Stimulated activated CD4-positive, alpha-beta T cell treated with anti-CD3 and anti-CD28 coated beads, Interleukin-1b, Interleukin-23, amount 100 ng/mL, for 48 hours (primary cell): ENCODE measurements around the gene MPHOSPH8.
"Not testable (repeated sequence)": the region's sequence is repeated elsewhere in the genome, so short reads cannot be mapped to it uniquely, and the experiment has no call there.

Source experiments
- DNase-seq: peaks from one replicate; pipeline ENCODE4 v3.0.0-alpha.2; 2020

The MPHOSPH8 gene

DNA sequence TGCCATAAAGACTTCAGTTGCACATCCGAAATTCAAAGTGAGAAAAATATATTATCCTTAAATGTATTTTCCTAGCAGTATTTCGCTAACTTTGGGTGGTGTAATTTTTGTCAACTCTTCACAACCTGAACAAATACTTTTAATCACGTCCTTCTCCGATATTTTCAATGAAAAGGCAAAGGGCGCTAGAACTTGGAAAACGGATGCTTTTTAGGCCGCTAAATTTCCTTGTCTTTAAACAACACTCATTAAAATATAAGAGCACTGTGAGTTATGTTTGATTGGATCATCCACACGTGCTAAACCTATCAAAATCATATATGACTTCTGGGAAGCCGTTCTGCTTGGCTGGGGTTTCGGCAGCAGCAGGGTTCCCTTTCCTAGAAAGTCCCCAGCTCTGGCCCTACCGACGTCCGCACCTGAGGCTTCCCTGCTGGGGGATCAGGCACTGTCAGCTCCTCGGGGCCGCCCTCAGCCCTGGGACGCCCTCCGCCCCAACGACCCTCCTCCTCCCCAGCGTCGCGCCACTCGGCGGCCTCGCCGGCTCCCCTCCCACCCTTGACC is 462 bp upstream of the MPHOSPH8 start:
- no peak for DNase-seq

DNA sequence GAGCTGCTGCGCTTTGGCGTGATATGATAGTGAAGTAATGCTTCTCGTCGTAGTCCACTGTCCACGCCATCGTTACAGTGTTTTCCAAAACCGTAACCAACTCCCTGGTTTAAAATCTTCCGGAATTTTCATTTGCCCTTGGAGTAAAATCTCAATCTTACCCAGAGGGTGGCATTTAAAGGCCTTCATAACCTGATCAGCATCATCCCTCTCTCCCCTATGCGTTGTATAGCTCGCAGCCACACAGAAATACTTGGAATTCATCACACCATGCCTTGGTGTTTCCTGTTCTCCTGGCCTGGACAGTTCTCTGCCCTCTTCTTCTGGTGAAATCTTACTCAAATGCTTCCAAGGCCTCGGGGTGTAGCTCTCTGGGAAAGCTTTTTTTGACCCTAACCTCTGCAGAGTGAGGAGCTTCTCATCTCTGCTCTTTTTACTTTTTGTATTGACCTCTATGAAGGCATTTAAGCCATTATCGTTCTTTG is 839 bp downstream of the MPHOSPH8 start:
- DNase-seq: no peak

GRCh38 chr13:19635926-19636325 is 2.5 kb downstream of the MPHOSPH8 start:
- not testable (repeated sequence) for DNase-seq

GRCh38 chr13:19643652-19644051 is 10.2 kb downstream of the MPHOSPH8 start:
- no peak for DNase-seq

DNA sequence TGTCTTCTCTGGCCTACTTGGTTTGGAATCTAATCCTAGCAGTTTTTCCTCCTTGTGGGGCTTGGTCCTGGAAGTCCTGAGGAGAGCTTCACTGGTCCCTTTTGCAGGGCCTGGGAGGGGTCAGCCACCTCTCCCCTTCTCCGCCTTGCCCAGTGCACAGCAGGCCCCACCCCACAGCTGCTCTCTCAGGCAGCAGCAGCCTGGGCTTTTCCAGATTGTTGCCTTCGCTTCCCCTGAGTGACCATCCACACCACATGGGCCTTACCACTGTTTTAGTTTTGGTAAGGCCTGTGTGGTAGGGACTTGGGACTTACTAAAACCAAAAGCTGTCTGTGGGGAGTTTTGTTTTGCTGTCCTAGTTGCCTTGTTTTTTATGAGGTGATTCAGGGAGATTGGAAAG is 11.5 kb downstream of the MPHOSPH8 start:
- DNase-seq: no peak

DNA sequence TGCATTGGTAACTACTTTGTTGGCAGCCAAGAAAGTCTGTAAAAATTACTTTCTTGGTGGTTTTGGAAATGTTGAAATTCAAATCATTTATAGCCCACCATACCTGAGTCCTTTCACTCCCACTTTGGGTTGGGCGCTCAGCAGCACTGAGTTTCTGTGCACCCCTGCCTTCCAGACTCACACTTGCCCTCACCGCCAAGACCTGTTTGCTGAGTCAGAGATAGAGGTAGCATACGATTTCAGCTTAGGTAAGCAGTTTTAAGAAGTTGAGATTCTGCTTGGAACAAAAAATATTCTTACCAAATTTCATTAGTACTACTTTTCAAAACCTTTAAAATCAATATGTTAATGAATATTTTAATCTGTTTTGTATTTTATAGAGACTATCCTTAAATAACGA is 12.6 kb downstream of the MPHOSPH8 start:
- no peak for DNase-seq

DNA sequence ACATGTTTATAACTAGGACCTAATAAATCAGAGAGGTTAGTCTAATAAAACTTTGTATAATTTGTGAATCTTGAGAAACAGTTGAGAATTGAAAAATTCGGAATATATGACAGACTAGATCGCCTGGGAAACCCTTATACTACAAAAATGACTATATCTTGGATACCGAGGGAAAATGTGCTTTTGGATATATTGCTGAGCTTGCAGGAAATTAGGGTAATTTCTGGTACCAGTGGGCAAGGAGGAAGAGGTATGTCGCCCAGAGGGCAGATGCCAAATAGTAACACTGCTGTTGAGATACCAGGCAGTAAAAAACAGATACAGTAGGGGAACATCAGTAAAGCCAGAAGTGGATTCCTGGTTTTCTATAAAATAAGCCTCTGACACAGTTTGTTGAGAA is 17.3 kb downstream of the MPHOSPH8 start:
- no peak for DNase-seq

DNA sequence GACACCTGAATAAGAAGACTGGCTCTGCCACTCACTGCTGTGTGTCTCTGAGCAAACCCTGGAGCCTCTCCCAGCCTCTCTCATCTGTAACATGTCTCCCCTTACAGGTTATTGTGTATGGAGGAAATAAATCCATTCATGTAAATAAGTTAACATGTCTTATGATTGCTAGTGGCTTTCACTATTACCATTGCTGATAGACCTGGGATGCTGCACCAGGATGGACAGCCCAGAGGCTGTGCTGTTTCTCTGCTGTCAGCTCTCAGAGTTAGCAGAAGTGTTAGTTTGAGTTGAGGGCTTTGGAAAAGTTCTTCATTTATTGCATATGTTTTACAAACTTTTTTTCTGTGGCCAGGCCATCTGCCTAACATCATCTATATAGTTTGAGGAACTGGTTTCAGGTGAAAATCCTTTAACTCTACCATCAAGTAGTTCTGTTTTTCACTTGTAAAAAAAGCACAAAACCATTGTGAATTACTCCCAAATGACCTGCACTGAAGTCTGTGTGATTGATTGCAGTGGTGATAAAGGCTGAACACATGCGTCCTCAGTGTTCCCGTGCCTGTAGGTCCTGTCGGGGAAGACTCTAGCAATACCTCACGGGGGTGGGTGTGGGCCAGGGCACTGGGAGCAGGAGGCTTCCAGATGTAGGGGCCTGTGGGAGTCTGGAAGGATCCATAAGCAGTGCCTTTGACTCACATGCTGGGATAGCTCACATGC is 24.6 kb downstream of the MPHOSPH8 start:
- DNase-seq: no peak

- no peak for DNase-seq
Observed at GRCh38 chr13:19658831-19659230, 25.4 kb downstream of the MPHOSPH8 start.

GRCh38 chr13:19661126-19661525 is 27.7 kb downstream of the MPHOSPH8 start:
- DNase-seq: no peak

- no peak for DNase-seq
Observed at GRCh38 chr13:19661561-19661960, 28.1 kb downstream of the MPHOSPH8 start.

DNA sequence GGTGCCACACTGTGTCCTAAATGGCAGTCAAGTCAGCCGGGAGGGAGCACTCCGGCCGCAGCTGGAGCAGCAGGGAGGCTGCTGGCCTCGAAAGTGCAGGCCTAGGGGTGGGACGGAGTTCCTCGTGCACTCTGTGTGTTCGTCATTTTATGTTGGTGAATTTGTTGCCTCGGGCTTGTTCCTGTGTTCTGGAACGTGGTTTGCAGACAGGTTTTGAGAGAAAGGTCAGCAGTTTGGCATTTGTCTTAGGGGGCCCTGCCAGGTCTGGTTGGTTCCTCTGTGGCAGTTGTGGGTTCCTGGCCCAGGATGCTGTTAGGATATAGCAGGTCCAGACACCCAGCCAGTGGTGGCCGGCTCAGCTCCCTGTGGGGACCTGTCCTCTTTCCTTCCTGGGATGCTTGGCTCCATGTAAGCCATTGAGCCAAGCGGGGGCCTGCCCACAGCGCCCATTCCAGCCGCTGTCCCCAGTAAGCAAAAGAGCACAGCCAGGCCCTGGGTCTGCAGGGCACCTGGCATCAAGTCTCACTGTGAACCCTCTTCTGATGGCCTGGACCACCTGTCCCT is 30.0 kb downstream of the MPHOSPH8 start:
- no peak for DNase-seq

DNA sequence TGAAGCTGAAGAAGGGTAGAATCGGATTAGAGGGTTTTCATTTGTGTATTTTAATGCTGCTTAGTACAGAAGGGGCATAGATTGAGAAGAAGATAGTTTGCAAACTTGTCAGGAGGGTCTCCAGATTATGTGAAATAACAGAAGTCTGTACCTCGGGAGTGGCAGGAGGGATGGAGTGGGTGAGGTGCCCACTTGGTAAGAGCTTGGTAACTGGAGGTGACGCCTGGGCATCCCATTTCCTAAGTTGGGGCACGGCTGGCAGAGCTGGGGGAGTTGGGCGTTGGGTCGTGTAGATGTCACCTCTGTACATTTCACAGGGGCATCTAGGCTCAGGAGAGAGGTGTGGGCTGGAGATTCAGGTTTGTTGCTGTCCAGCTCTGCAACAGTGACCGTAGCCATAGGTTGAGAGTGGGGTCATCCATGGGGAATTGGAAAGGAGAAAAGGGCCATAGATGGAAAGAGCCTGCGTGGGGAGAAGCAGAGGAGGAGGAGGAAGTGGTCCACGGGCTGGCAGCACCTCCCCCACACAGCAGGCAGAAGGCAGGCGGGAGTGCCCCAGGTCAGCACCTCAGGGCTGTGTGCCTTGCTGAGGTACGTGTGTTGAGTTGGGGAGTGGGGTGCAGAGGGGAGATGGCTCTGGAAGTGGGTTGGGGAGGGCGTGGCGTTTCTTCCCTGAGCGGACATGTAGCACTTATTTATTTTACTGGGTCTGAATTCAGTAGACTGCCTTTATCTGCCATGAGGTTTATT is 31.2 kb downstream of the MPHOSPH8 start:
- DNase-seq: no peak

GRCh38 chr13:19665427-19665859 is 32.0 kb downstream of the MPHOSPH8 start:
- no peak for DNase-seq

GRCh38 chr13:19668778-19669177 is 35.3 kb downstream of the MPHOSPH8 start:
- no peak for DNase-seq

DNA sequence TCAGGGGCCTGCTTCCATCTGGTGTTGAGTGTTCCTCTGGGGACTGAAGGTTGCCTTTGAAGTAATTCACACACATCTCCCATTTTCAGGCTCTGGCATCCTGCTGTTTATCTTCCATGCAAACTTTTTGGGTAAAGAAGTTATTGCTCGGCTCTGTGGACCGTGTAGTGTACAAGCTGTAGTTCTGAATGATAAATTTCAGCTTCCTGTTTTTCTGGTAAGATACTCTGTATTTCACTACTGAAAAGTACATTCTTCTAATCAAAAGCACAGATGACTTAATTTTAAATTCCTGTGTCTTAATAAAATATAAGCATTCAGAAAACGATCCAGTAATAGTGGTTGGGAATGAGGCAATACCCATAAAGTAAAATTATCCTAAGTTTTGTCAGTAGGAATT is 36.7 kb downstream of the MPHOSPH8 start:
- no peak for DNase-seq

- DNase-seq: no peak
Observed at GRCh38 chr13:19672990-19673389, 39.5 kb downstream of the MPHOSPH8 start.

DNA sequence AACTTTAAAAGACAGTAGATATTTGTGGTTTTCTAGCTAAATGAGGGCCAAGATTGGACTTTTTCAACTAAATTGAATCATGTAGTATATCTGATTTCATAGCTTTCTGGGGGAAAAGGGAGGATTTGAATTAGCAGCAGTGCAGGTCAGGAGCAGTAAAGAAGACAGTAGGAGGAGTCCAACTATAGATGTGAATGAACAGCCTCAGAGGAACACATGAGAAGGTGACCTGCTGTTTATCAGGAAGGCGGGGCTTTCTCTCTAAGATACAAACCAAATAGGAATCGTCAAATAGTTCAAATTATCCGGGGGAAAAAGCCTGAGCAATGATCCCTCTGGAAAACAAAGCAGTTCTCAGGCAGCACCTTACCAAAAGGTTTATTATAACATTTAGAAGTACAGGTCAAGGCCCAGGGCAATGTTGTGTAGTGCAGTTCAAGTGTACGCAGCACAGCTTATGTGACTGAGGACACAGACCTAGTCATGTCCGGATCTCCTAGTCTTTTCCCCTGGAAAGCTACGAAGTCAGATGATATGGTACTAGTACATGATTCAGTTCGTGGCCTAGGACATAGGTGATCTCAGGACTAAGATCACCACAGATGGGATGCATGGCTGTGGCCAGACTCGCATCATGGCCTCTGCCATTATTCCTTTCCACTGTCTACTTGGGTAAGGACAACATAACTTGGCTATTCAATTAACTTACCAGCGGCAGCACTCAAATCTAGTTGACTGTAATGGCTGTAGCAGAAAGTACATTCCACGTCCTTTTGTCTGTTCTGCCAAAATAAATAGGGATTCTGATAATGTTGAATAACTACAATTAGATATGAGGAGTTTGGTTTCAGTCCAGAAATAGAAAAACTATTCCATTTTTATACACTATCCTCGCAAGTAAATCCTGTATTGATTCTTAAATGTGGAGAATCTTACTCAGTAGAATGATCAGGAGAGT is 40.3 kb downstream of the MPHOSPH8 start:
- DNase-seq: no peak

- DNase-seq: no peak
Observed at GRCh38 chr13:19674898-19675297, 41.4 kb downstream of the MPHOSPH8 start.

DNA sequence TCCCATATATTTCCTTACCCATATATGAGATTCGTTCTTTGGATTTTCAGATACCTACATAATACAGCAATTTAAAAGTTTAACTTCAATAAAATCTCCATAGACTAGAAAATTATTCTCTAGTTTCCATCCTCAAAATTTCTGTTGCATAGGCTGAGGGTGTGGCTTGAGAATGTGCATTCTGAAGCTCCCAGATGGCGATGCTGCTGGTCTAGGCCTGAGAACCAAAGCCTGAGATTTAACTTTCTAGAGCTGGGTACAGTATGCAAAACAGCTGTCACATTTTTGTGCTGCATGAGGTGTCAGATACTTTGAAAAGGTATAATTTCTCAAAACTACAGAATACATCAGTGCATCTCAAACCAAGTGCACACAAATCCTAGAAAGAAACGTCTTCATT is 42.7 kb downstream of the MPHOSPH8 start:
- DNase-seq: no peak

- DNase-seq: no peak
Observed at GRCh38 chr13:19680751-19681150, 47.3 kb downstream of the MPHOSPH8 start.

- DNase-seq: no peak
Observed at GRCh38 chr13:19681517-19681916, 48.1 kb downstream of the MPHOSPH8 start.
